ENCODE results near the gene SLC7A1.

SLC7A1 gene

GRCh38 chr13:29593605-29594297 lies 1.7 kb downstream of the SLC7A1 start:
- peaks cover 11% of the 10 kb centered on the region for H3K4me1 ChIP-seq (ENCODE audit: control insufficient read depth, low read depth, low read length)
- no peaks in the 10 kb centered on the region for H3K36me3 ChIP-seq (ENCODE audit: control insufficient read depth, insufficient read depth, low read length)
- 100% methylated on average over 1 of the region's 8 CpGs for WGBS (ENCODE audit: extremely low coverage, insufficient coverage, low lambda C conversion rate)
- no peak overlapping the region for H4K5ac ChIP-seq (ENCODE audit: low read length)
- peak overlapping the region; percentile 61 for H3K4me2 ChIP-seq (ENCODE audit: low read length)
- no peak overlapping the region for H2BK120ac ChIP-seq (ENCODE audit: low read depth, low read length)
- peaks cover 23% of the 10 kb centered on the region for H3K79me1 ChIP-seq (ENCODE audit: low read length)
- no peak for DNase-seq
- no peak overlapping the region for H3K4ac ChIP-seq (ENCODE audit: low read depth, low read length)
- no peak overlapping the region for H3K18ac ChIP-seq (ENCODE audit: low read length)
- H3K4me3 ChIP-seq (ENCODE audit: low read length): peak overlapping the region; percentile 86
- no peak overlapping the region for H2BK15ac ChIP-seq (replicated peaks; ENCODE audit: low read depth)
- H3K56ac ChIP-seq (ENCODE audit: low read length): peak overlapping the region; percentile 97
- no peak overlapping the region for H2BK5ac ChIP-seq (ENCODE audit: low read length)
- H2AK5ac ChIP-seq (ENCODE audit: low read length): no peak overlapping the region
- H3K9ac ChIP-seq (ENCODE audit: low read length): peak overlapping the region; percentile 94
- no peaks in the 10 kb centered on the region for H3K27me3 ChIP-seq (ENCODE audit: insufficient read depth, low read length, poor library complexity)
- H3K27ac ChIP-seq (ENCODE audit: low read depth, low read length): no peak overlapping the region
- peaks cover 62% of the 10 kb centered on the region for H3K79me2 ChIP-seq (ENCODE audit: control insufficient read depth, insufficient read depth, low read length)
- H4K8ac ChIP-seq (ENCODE audit: low read depth, low read length): no peak overlapping the region
- H3K23ac ChIP-seq (ENCODE audit: low read length): no peak overlapping the region

- Histone ChIP-seq H2AK5ac (ENCODE audit: low read length) (no peak overlapping the region), H3K79me1 (ENCODE audit: low read length) (peaks cover 24% of the 10 kb centered on the region), H3K27me3 (ENCODE audit: insufficient read depth, low read length, poor library complexity) (no peaks in the 10 kb centered on the region), H3K4ac (ENCODE audit: low read depth, low read length) (no peak overlapping the region), H2BK120ac (ENCODE audit: low read depth, low read length) (no peak overlapping the region), H2BK5ac (ENCODE audit: low read length) (no peak overlapping the region), H2BK15ac (replicated peaks; ENCODE audit: low read depth) (no peak overlapping the region), H3K36me3 (ENCODE audit: control insufficient read depth, insufficient read depth, low read length) (no peaks in the 10 kb centered on the region), H3K9ac (ENCODE audit: low read length) (no peak overlapping the region), H3K27ac (ENCODE audit: low read depth, low read length) (no peak overlapping the region), H4K5ac (ENCODE audit: low read length) (no peak overlapping the region), H3K56ac (ENCODE audit: low read length) (peak overlapping the region; percentile 32), H3K4me1 (ENCODE audit: control insufficient read depth, low read depth, low read length) (peaks cover 11% of the 10 kb centered on the region), H3K23ac (ENCODE audit: low read length) (no peak overlapping the region), H3K18ac (ENCODE audit: low read length) (no peak overlapping the region), H4K8ac (ENCODE audit: low read depth, low read length) (no peak overlapping the region), H3K4me2 (ENCODE audit: low read length) (no peak overlapping the region), H3K4me3 (ENCODE audit: low read length) (no peak overlapping the region), H3K79me2 (ENCODE audit: control insufficient read depth, insufficient read depth, low read length) (peaks cover 87% of the 10 kb centered on the region)
- WGBS (ENCODE audit: extremely low coverage, insufficient coverage, low lambda C conversion rate): no CpG with 5 or more reads among the region's 5 CpGs
- DNase-seq: no peak
These were observed 4.2 kb downstream of the SLC7A1 start for GRCh38 chr13:29591310-29591709.

- peak overlapping the region; percentile 16 for H3K23ac ChIP-seq (ENCODE audit: low read length)
- no CpG with 5 or more reads among the region's 7 CpGs for WGBS (ENCODE audit: extremely low coverage, insufficient coverage, low lambda C conversion rate)
- H3K4me1 ChIP-seq (ENCODE audit: control insufficient read depth, low read depth, low read length): peaks cover 11% of the 10 kb centered on the region
- H3K56ac ChIP-seq (ENCODE audit: low read length): no peak overlapping the region
- H3K79me1 ChIP-seq (ENCODE audit: low read length): peaks cover 26% of the 10 kb centered on the region
- no peak overlapping the region for H2BK120ac ChIP-seq (ENCODE audit: low read depth, low read length)
- no peak overlapping the region for H3K9ac ChIP-seq (ENCODE audit: low read length)
- H3K36me3 ChIP-seq (ENCODE audit: control insufficient read depth, insufficient read depth, low read length): no peaks in the 10 kb centered on the region
- H3K18ac ChIP-seq (ENCODE audit: low read length): no peak overlapping the region
- H3K4me3 ChIP-seq (ENCODE audit: low read length): no peak overlapping the region
- no peak overlapping the region for H3K4ac ChIP-seq (ENCODE audit: low read depth, low read length)
- no peak overlapping the region for H2BK5ac ChIP-seq (ENCODE audit: low read length)
- H4K8ac ChIP-seq (ENCODE audit: low read depth, low read length): no peak overlapping the region
- DNase-seq: peak; percentile 33
- H3K27ac ChIP-seq (ENCODE audit: low read depth, low read length): no peak overlapping the region
- no peak overlapping the region for H4K5ac ChIP-seq (ENCODE audit: low read length)
- peaks cover 96% of the 10 kb centered on the region for H3K79me2 ChIP-seq (ENCODE audit: control insufficient read depth, insufficient read depth, low read length)
- no peak overlapping the region for H2AK5ac ChIP-seq (ENCODE audit: low read length)
- no peaks in the 10 kb centered on the region for H3K27me3 ChIP-seq (ENCODE audit: insufficient read depth, low read length, poor library complexity)
- no peak overlapping the region for H3K4me2 ChIP-seq (ENCODE audit: low read length)
- H2BK15ac ChIP-seq (replicated peaks; ENCODE audit: low read depth): no peak overlapping the region
These were observed 5.5 kb downstream of the SLC7A1 start for GRCh38 chr13:29589967-29590366.

- H4K5ac ChIP-seq (ENCODE audit: low read length): no peak overlapping the region
- H3K27me3 ChIP-seq (ENCODE audit: insufficient read depth, low read length, poor library complexity): no peaks in the 10 kb centered on the region
- H3K36me3 ChIP-seq (ENCODE audit: control insufficient read depth, insufficient read depth, low read length): no peaks in the 10 kb centered on the region
- no peak overlapping the region for H4K8ac ChIP-seq (ENCODE audit: low read depth, low read length)
- H3K79me2 ChIP-seq (ENCODE audit: control insufficient read depth, insufficient read depth, low read length): peaks cover 94% of the 10 kb centered on the region
- peaks cover 11% of the 10 kb centered on the region for H3K4me1 ChIP-seq (ENCODE audit: control insufficient read depth, low read depth, low read length)
- H3K9ac ChIP-seq (ENCODE audit: low read length): no peak overlapping the region
- H2BK15ac ChIP-seq (replicated peaks; ENCODE audit: low read depth): no peak overlapping the region
- H3K56ac ChIP-seq (ENCODE audit: low read length): no peak overlapping the region
- H3K27ac ChIP-seq (ENCODE audit: low read depth, low read length): no peak overlapping the region
- WGBS (ENCODE audit: extremely low coverage, insufficient coverage, low lambda C conversion rate): no CpG with 5 or more reads among the region's 6 CpGs
- no peak overlapping the region for H2BK5ac ChIP-seq (ENCODE audit: low read length)
- no peak overlapping the region for H3K18ac ChIP-seq (ENCODE audit: low read length)
- DNase-seq: peak; percentile 34
- no peak overlapping the region for H3K4me2 ChIP-seq (ENCODE audit: low read length)
- H3K23ac ChIP-seq (ENCODE audit: low read length): no peak overlapping the region
- no peak overlapping the region for H2BK120ac ChIP-seq (ENCODE audit: low read depth, low read length)
- peaks cover 28% of the 10 kb centered on the region for H3K79me1 ChIP-seq (ENCODE audit: low read length)
- no peak overlapping the region for H2AK5ac ChIP-seq (ENCODE audit: low read length)
- no peak overlapping the region for H3K4me3 ChIP-seq (ENCODE audit: low read length)
- no peak overlapping the region for H3K4ac ChIP-seq (ENCODE audit: low read depth, low read length)
These were observed 6.3 kb downstream of the SLC7A1 start for GRCh38 chr13:29589234-29589633.

GRCh38 chr13:29587645-29588044 lies 7.8 kb downstream of the SLC7A1 start:
- H3K9ac ChIP-seq (ENCODE audit: low read length): no peak overlapping the region
- no peak overlapping the region for H2BK120ac ChIP-seq (ENCODE audit: low read depth, low read length)
- H3K4me1 ChIP-seq (ENCODE audit: control insufficient read depth, low read depth, low read length): peaks cover 15% of the 10 kb centered on the region
- no peaks in the 10 kb centered on the region for H3K27me3 ChIP-seq (ENCODE audit: insufficient read depth, low read length, poor library complexity)
- no peaks in the 10 kb centered on the region for H3K36me3 ChIP-seq (ENCODE audit: control insufficient read depth, insufficient read depth, low read length)
- no peak overlapping the region for H3K56ac ChIP-seq (ENCODE audit: low read length)
- H2BK5ac ChIP-seq (ENCODE audit: low read length): no peak overlapping the region
- no peak overlapping the region for H3K4me3 ChIP-seq (ENCODE audit: low read length)
- H4K5ac ChIP-seq (ENCODE audit: low read length): no peak overlapping the region
- no peak overlapping the region for H3K4ac ChIP-seq (ENCODE audit: low read depth, low read length)
- H2AK5ac ChIP-seq (ENCODE audit: low read length): no peak overlapping the region
- H3K27ac ChIP-seq (ENCODE audit: low read depth, low read length): no peak overlapping the region
- no peak overlapping the region for H3K18ac ChIP-seq (ENCODE audit: low read length)
- H3K23ac ChIP-seq (ENCODE audit: low read length): no peak overlapping the region
- no peak for DNase-seq
- peaks cover 97% of the 10 kb centered on the region for H3K79me2 ChIP-seq (ENCODE audit: control insufficient read depth, insufficient read depth, low read length)
- H2BK15ac ChIP-seq (replicated peaks; ENCODE audit: low read depth): no peak overlapping the region
- no peak overlapping the region for H3K4me2 ChIP-seq (ENCODE audit: low read length)
- peaks cover 26% of the 10 kb centered on the region for H3K79me1 ChIP-seq (ENCODE audit: low read length)
- H4K8ac ChIP-seq (ENCODE audit: low read depth, low read length): no peak overlapping the region
- no CpG with 5 or more reads among the region's 7 CpGs for WGBS (ENCODE audit: extremely low coverage, insufficient coverage, low lambda C conversion rate)
